Mesenchymal stem cell (in vitro differentiated cells and primary cell): ENCODE results near the gene ANKRD49.

ENCODE experiments used
- DNase-seq: peaks from one replicate; pipeline ENCODE4 v3.0.0-alpha.2; 2013
- H2AFZ ChIP-seq: one replicate; pipeline ENCODE4 v1.6.1; 2013; ENCODE audit warnings: low read depth, mild to moderate bottlenecking, control low read depth, inconsistent platforms, low read length, moderate library complexity
- H2AK5ac ChIP-seq: 2 replicates; pipeline ENCODE4 v1.6.1; 2013; ENCODE audit warnings: low read length, moderate library complexity, mild to moderate bottlenecking, inconsistent platforms; ENCODE audit not compliant: severe bottlenecking
- H2BK120ac ChIP-seq: one replicate; pipeline ENCODE4 v1.6.1; 2013; ENCODE audit warnings: low read depth, mild to moderate bottlenecking, inconsistent platforms, low read length, moderate library complexity
- H2BK12ac ChIP-seq, 2 experiments: one replicate each; pipeline ENCODE4 v1.6.1; 2013; ENCODE audit warnings: inconsistent platforms in 2 of 2, low read length in 2 of 2, mild to moderate bottlenecking in 2 of 2, moderate library complexity in 2 of 2, control low read depth in 1 of 2
- H2BK15ac ChIP-seq: one replicate; pipeline ENCODE4 v1.6.1; 2013; ENCODE audit warnings: mild to moderate bottlenecking, low read depth, inconsistent platforms; ENCODE audit not compliant: poor library complexity, severe bottlenecking
- H2BK5ac ChIP-seq: 2 replicates; pipeline ENCODE4 v1.6.1; 2013; ENCODE audit warnings: low read depth, mild to moderate bottlenecking, low read length, control low read depth, inconsistent platforms; ENCODE audit not compliant: poor library complexity, severe bottlenecking
- H3K14ac ChIP-seq, 2 experiments: one replicate each; pipeline ENCODE4 v1.6.1; 2013; ENCODE audit warnings: inconsistent platforms in 2 of 2, low read length in 2 of 2, control low read depth in 1 of 2, mild to moderate bottlenecking in 1 of 2, moderate library complexity in 1 of 2
- H3K18ac ChIP-seq, 2 experiments: one replicate each; pipeline ENCODE4 v1.6.1; 2013; ENCODE audit warnings: inconsistent platforms in 2 of 2, low read length in 2 of 2, control low read depth in 1 of 2, low read depth in 1 of 2, mild to moderate bottlenecking in 1 of 2
- H3K23ac ChIP-seq, 2 experiments: one replicate each; pipeline ENCODE4 v1.6.1; 2013; ENCODE audit warnings: inconsistent platforms in 2 of 2, low read length in 2 of 2, mild to moderate bottlenecking in 2 of 2, moderate library complexity in 2 of 2, control low read depth in 1 of 2
- H3K27ac ChIP-seq: 2 replicates; pipeline ENCODE4 v1.5.1; 2013; ENCODE audit warnings: mild to moderate bottlenecking, moderate library complexity, low read length, control low read depth, inconsistent platforms; ENCODE audit not compliant: poor library complexity, severe bottlenecking
- H3K27me3 ChIP-seq, 2 experiments: 2 replicates each; pipeline versions ENCODE4 v1.6.1 to v1.7.0; 2013; ENCODE audit warnings: low read length in 2 of 2, mild to moderate bottlenecking in 2 of 2, moderate library complexity in 2 of 2, control low read depth in 1 of 2, inconsistent platforms in 1 of 2; ENCODE audit not compliant: control insufficient read depth in 1 of 2, insufficient read depth in 1 of 2
- H3K36me3 ChIP-seq, 2 experiments: 2 replicates each; pipeline versions ENCODE4 v1.6.1 to v1.7.0; 2013; ENCODE audit warnings: low read length in 2 of 2, control low read depth in 1 of 2, inconsistent platforms in 1 of 2, low read depth in 1 of 2, mild to moderate bottlenecking in 1 of 2; ENCODE audit not compliant: insufficient read depth in 2 of 2, control insufficient read depth in 1 of 2
- H3K4ac ChIP-seq, 2 experiments: one replicate each; pipeline ENCODE4 v1.6.1; 2013; ENCODE audit warnings: inconsistent platforms in 2 of 2, low read length in 2 of 2, mild to moderate bottlenecking in 2 of 2, moderate library complexity in 2 of 2, control low read depth in 1 of 2, low read depth in 1 of 2
- H3K4me1 ChIP-seq: 2 replicates; pipeline ENCODE4 v1.6.1; 2013; ENCODE audit warnings: low read depth, low read length, control low read depth; ENCODE audit not compliant: control insufficient read depth, insufficient read depth
- H3K4me2 ChIP-seq: 2 replicates; pipeline ENCODE4 v1.6.1; 2013; ENCODE audit warnings: low read length, mild to moderate bottlenecking, inconsistent platforms; ENCODE audit not compliant: poor library complexity, severe bottlenecking
- H3K4me3 ChIP-seq, 2 experiments: 2 replicates each; pipeline versions ENCODE4 v1.5.1 to v1.7.0; 2013; ENCODE audit warnings: low read length in 2 of 2, mild to moderate bottlenecking in 2 of 2, control low read depth in 1 of 2, low read depth in 1 of 2; ENCODE audit not compliant: insufficient read depth in 1 of 2
- H3K79me1 ChIP-seq: replicated peaks from 2 replicates; pipeline ENCODE4 v1.6.1; 2013; ENCODE audit warnings: mild to moderate bottlenecking, control low read depth, low read length, inconsistent platforms; ENCODE audit not compliant: poor library complexity, severe bottlenecking
- H3K9ac ChIP-seq: 2 replicates; pipeline ENCODE4 v1.7.0; 2013; ENCODE audit warnings: mild to moderate bottlenecking, low read length, moderate library complexity
- H3K9me3 ChIP-seq: 2 replicates; pipeline ENCODE4 v1.7.0; 2013; ENCODE audit warnings: mild to moderate bottlenecking, low read length; ENCODE audit not compliant: control insufficient read depth
- H4K8ac ChIP-seq: one replicate; pipeline ENCODE4 v1.6.1; 2013; ENCODE audit warnings: inconsistent platforms, mild to moderate bottlenecking, low read length, moderate library complexity
- H4K91ac ChIP-seq: one replicate; pipeline ENCODE4 v1.6.1; 2013; ENCODE audit warnings: mild to moderate bottlenecking, low read length, inconsistent platforms
- WGBS: methylation state at CpG from one replicate; pipeline ENCODE4 v1.1.7; 2013; ENCODE audit warnings: mixed read lengths; 5-methylcytosine and 5-hydroxymethylcytosine counted together

The ANKRD49 gene

GRCh38 chr11:94536386-94536785, 42.6 kb downstream of the ANKRD49 start:
- no peak overlapping the region for H3K18ac ChIP-seq
- no peaks in the 10 kb centered on the region for H3K9me3 ChIP-seq
- H2BK12ac ChIP-seq, result no peak overlapping the region
- H3K27ac ChIP-seq, result no peak overlapping the region
- H3K14ac ChIP-seq, result no peak overlapping the region
- H2BK5ac ChIP-seq, result no peak overlapping the region
- no peak overlapping the region for H2BK120ac ChIP-seq
- no peak overlapping the region for H4K8ac ChIP-seq
- no peak overlapping the region for H3K23ac ChIP-seq
- no peak overlapping the region for H2BK15ac ChIP-seq
- no peaks in the 10 kb centered on the region for H3K4me1 ChIP-seq
- H3K9ac ChIP-seq, result peak overlapping the region; percentile 44
- no peak overlapping the region for H3K4me3 ChIP-seq
- H2AFZ ChIP-seq, result no peak overlapping the region
- no peak for DNase-seq
- H3K36me3 ChIP-seq, result no peaks in the 10 kb centered on the region
- H3K79me1 ChIP-seq, result no peaks in the 10 kb centered on the region
- no peak overlapping the region for H2AK5ac ChIP-seq
- no peaks in the 10 kb centered on the region for H3K27me3 ChIP-seq
- no peak overlapping the region for H3K4me2 ChIP-seq
- no peak overlapping the region for H4K91ac ChIP-seq
- H3K4ac ChIP-seq, result no peak overlapping the region

- Histone ChIP-seq H3K4ac (no peak overlapping the region), H2AK5ac (no peak overlapping the region), H3K27me3 (no peaks in the 10 kb centered on the region), H2BK120ac (no peak overlapping the region), H3K4me2 (no peak overlapping the region), H2BK5ac (no peak overlapping the region), H3K23ac (no peak overlapping the region), H3K9ac (peak overlapping the region; percentile 44), H4K8ac (no peak overlapping the region), H3K14ac (no peak overlapping the region), H2BK15ac (no peak overlapping the region), H3K4me3 (peak overlapping the region in 1 of 2 experiments; percentile 53), H3K36me3 (no peaks in the 10 kb centered on the region), H3K18ac (no peak overlapping the region), H3K79me1 (no peaks in the 10 kb centered on the region), H3K9me3 (no peaks in the 10 kb centered on the region), H4K91ac (no peak overlapping the region), H2BK12ac (no peak overlapping the region), H2AFZ (no peak overlapping the region), H3K27ac (no peak overlapping the region), H3K4me1 (no peaks in the 10 kb centered on the region)
- DNase-seq, result no peak
- WGBS, result 96% methylated on average over 3 of the region's 3 CpGs
Observed at GRCh38 chr11:94537031-94537600, 43.3 kb downstream of the ANKRD49 start.

- H3K4me1 ChIP-seq, result no peaks in the 10 kb centered on the region
- no peak overlapping the region for H3K18ac ChIP-seq
- no peak overlapping the region for H2BK120ac ChIP-seq
- no peak for DNase-seq
- H2AK5ac ChIP-seq, result no peak overlapping the region
- no peaks in the 10 kb centered on the region for H3K9me3 ChIP-seq
- no peak overlapping the region for H2BK5ac ChIP-seq
- no peak overlapping the region for H3K23ac ChIP-seq
- no peak overlapping the region for H2BK12ac ChIP-seq
- no peaks in the 10 kb centered on the region for H3K36me3 ChIP-seq
- no peak overlapping the region for H2BK15ac ChIP-seq
- H3K27me3 ChIP-seq, result no peaks in the 10 kb centered on the region
- no peak overlapping the region for H3K4me3 ChIP-seq
- H3K9ac ChIP-seq, result no peak overlapping the region
- no peak overlapping the region for H2AFZ ChIP-seq
- no peak overlapping the region for H4K91ac ChIP-seq
- H3K79me1 ChIP-seq, result no peaks in the 10 kb centered on the region
- H3K4ac ChIP-seq, result no peak overlapping the region
- H3K27ac ChIP-seq, result no peak overlapping the region
- H3K14ac ChIP-seq, result no peak overlapping the region
- no peak overlapping the region for H3K4me2 ChIP-seq
- WGBS, result 24% methylated on average over 1 of the region's 1 CpG
- H4K8ac ChIP-seq, result no peak overlapping the region
Observed at GRCh38 chr11:94539420-94539819, 45.6 kb downstream of the ANKRD49 start.

- H3K4me1 ChIP-seq, result peaks cover 15% of the 10 kb centered on the region
- H2AFZ ChIP-seq, result peak within 1 kb of the TSS; percentile 98
- peak within 1 kb of the TSS; percentile 74 for H4K91ac ChIP-seq
- H3K23ac ChIP-seq, result peak within 1 kb of the TSS; percentile 64 to 87
- peak within 1 kb of the TSS; percentile 95 for H2BK120ac ChIP-seq
- no peaks in the 10 kb centered on the region for H3K9me3 ChIP-seq
- H3K14ac ChIP-seq, result peak within 1 kb of the TSS in 1 of 2 experiments; percentile 91
- H3K9ac ChIP-seq, result peak within 1 kb of the TSS; percentile 97
- H3K4me2 ChIP-seq, result peak within 1 kb of the TSS; percentile 70
- H3K18ac ChIP-seq, result peak within 1 kb of the TSS; percentile 92 to 99
- H4K8ac ChIP-seq, result peak within 1 kb of the TSS; percentile 100
- H2BK15ac ChIP-seq, result peak within 1 kb of the TSS; percentile 77
- H2BK12ac ChIP-seq, result peak within 1 kb of the TSS in 1 of 2 experiments; percentile 70
- peak within 1 kb of the TSS; percentile 89 for H3K4ac ChIP-seq
- H3K79me1 ChIP-seq, result peaks cover 14% of the 10 kb centered on the region
- no peaks in the 10 kb centered on the region for H3K27me3 ChIP-seq
- H2AK5ac ChIP-seq, result no peak within 1 kb of the TSS
- peak; percentile 87 for DNase-seq
- H3K36me3 ChIP-seq, result peaks cover 9 to 11% of the 10 kb centered on the region in 2 experiments
- under 1% methylated on average over 103 of the region's 109 CpGs for WGBS
- peak within 1 kb of the TSS; percentile 96 for H3K27ac ChIP-seq
- peak within 1 kb of the TSS; percentile 76 to 85 for H3K4me3 ChIP-seq
- peak within 1 kb of the TSS; percentile 77 for H2BK5ac ChIP-seq
Observed at GRCh38 chr11:94543695-94544645, 50.2 kb downstream of the ANKRD49 start, which contains the start of gene FUT4. TSS of gene FUT4 (plus strand) at chr11:94543921. CDS start at chr11:94544134, 213 bp downstream.
